Colonic mucosa (tissue), 4 donors: ENCODE measurements around the gene SHB. TPM values are rescaled to one million over a fixed set of nuclear protein-coding genes. Genes with fewer than 3 reads are reported as not detected.

ENCODE experiments used
- DNase-seq: peaks from one replicate; pipeline ENCODE4 v3.0.0-alpha.2; 2020
- H3K27ac ChIP-seq: fragments of 200-600 bp; one replicate; pipeline ENCODE4 v1.8.0; 2021
- H3K27me3 ChIP-seq: fragments of 200-600 bp; one replicate; pipeline ENCODE4 v1.8.0; 2021
- H3K36me3 ChIP-seq: fragments of 200-600 bp; one replicate; pipeline ENCODE4 v1.8.0; 2021
- H3K4me1 ChIP-seq: fragments of 200-600 bp; one replicate; pipeline ENCODE4 v1.8.0; 2021; ENCODE audit warnings: mild to moderate bottlenecking
- H3K4me3 ChIP-seq: fragments of 200-600 bp; one replicate; pipeline ENCODE4 v1.8.0; 2021
- H3K9ac ChIP-seq, 2 donors: one replicate each; pipeline ENCODE4 v1.7.0; 2013; ENCODE audit warnings: control low read depth in 2 of 2, low read depth in 2 of 2, low read length in 2 of 2
- H3K9me3 ChIP-seq: fragments of 200-600 bp; one replicate; pipeline ENCODE4 v1.8.0; 2021
- CTCF ChIP-seq: fragments of 200-600 bp; IDR thresholded peaks from one replicate; pipeline ENCODE4 v1.8.0; 2022; ENCODE audit warnings: antibody characterized with exemption, mild to moderate bottlenecking
- intact Hi-C: fragments of 100-400 bp; cut with DNase I; formaldehyde crosslinking; loops from one replicate; pipeline ENCODE4 v1.14.1; 2022
- total RNA-seq, 2 donors: library from RNA; stranded (reverse); fragmentation: NEBNext Ultra II Directional in 1 of 2; extraction: Animal tissue kit (Norgen Biotek cat#: 25700) in 1 of 2; gene quantifications; one replicate each; pipeline ENCODE4 v1.2.1, GENCODE V29; 2021
- donor health status: healthy.
- donor health status: DM: no; HTN: no; CAD: no.
- donor health status: DM: no; HTN: no; CAD: no.

SHB gene
- total RNA-seq, 2 donors from 2014 or later: 17.4 to 24.0 TPM

DNA sequence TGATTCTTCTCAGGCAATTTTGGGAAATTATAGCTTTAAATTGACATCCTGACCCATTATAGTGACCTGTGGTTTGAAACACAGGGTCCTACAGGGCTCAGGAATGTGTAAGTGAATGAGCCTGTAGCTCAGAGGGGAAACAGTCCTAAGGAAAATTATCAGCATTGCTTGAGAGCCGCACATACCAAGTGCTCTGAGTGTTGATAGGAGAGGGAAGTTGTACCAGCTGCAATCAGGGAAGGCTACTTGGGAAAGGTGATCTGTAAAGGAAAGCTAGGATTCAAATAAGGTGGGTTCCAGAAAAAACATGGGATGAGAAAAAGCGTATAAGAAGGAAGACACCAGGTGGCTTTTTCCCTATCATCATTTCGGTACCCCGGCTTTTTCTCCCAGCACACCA is 160.7 kb downstream of the SHB start:
- TF ChIP-seq CTCF: no peak
- peak; percentile 1 for DNase-seq
- no peak overlapping the region for H3K27ac ChIP-seq
- H3K36me3 ChIP-seq: no peaks in the 10 kb centered on the region
- intact Hi-C loops: loop anchor here (10.0 kb wide), 1 partner anchor 153 kb away; the partner anchor contains the start of gene TRMT10B
- no peaks in the 10 kb centered on the region for H3K9me3 ChIP-seq
- H3K4me3 ChIP-seq: no peak overlapping the region
- H3K4me1 ChIP-seq: no peaks in the 10 kb centered on the region
- H3K9ac ChIP-seq: no peak overlapping the region
- H3K27me3 ChIP-seq: no peaks in the 10 kb centered on the region

DNA sequence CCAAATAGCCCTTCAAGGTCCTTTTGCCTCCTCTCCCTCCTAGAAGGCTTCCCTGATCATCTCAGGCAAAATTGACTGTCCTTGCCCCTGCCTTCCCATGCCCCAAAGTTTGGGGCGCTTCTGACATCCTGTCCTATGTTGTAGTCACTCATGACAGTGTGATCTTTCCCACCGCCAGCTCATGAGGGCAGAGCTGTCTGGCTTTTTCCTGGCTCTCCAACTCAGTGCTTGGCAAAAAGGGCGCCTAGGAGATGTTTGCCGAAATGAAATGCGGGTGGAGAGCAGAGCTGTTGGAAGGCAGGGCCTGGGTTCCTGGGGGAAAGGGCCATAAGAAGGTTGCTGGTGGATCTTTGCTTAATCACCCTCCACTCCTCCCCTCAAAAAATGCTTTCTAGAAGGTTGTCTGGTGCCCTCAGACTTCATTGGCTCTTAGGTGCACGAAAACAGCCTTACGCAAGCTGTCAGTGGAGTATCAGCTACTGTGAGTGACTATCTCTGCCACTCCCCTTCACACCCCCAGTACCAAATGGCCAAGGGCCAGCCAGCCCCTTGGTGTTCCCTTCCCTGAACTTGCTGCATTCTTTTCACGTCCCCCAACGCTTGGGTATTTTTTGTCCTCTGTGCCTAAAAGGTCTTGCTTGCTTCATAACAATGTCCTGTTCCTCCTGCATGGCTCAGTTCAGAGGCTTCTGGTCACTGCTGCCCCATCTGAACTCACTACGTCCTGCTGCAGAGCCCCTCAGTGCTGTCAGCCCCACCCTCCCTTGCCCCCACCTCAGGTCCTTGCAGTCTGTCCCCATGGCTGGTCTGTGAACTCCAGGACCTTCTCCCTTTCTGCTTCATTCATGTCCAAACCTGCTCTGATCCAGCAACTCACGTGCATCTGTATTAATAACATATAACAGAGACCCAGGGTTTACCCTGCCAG is 162.5 kb downstream of the SHB start:
- DNase-seq: no peak
- H3K4me3 ChIP-seq: no peak overlapping the region
- H3K9ac ChIP-seq: no peak overlapping the region
- H3K27ac ChIP-seq: no peak overlapping the region
- no peak for TF ChIP-seq CTCF
- intact Hi-C loops: loop anchor here (10.0 kb wide), 1 partner anchor 152 kb away; the partner anchor contains the start of gene TRMT10B
- H3K36me3 ChIP-seq: no peaks in the 10 kb centered on the region
- H3K9me3 ChIP-seq: no peaks in the 10 kb centered on the region
- peaks cover 6% of the 10 kb centered on the region for H3K4me1 ChIP-seq
- H3K27me3 ChIP-seq: no peaks in the 10 kb centered on the region

- H3K36me3 ChIP-seq: no peaks in the 10 kb centered on the region
- no peaks in the 10 kb centered on the region for H3K9me3 ChIP-seq
- no peak overlapping the region for H3K9ac ChIP-seq
- H3K4me3 ChIP-seq: no peak overlapping the region
- no peak overlapping the region for H3K27ac ChIP-seq
- peaks cover 6% of the 10 kb centered on the region for H3K4me1 ChIP-seq
- no peaks in the 10 kb centered on the region for H3K27me3 ChIP-seq
- intact Hi-C loops: loop anchor here (10.0 kb wide), 1 partner anchor 151 kb away; the partner anchor contains the start of gene TRMT10B
- no peak for TF ChIP-seq CTCF
- DNase-seq: no peak
These were observed 163.3 kb downstream of the SHB start for GRCh38 chr9:37905776-37906175.

DNA sequence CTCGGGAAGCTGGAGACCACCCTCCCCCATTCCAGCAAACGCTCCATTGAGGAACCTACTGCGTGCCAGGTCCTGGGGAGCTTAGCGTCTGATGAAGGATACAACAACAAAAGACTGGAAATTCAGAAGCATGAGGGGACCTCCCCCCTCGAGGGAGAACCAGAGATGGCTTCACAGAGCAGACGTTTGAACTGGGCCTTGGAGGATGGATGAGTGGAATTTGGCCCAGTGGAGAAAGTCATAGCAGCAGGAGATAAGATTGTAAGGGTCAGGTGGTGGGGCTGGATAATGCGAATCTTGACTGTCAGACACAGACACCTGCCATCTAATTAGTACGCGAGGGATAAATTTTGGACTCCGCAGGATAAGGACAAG is 163.9 kb downstream of the SHB start:
- H3K4me1 ChIP-seq: peaks cover 6% of the 10 kb centered on the region
- H3K9ac ChIP-seq: peak overlapping the region in 1 of 2 donors; percentile 85
- H3K27ac ChIP-seq: peak overlapping the region; percentile 95
- DNase-seq: no peak
- no peaks in the 10 kb centered on the region for H3K27me3 ChIP-seq
- no peak for TF ChIP-seq CTCF
- H3K4me3 ChIP-seq: peak overlapping the region; percentile 94
- intact Hi-C loops: loop anchor here (10.0 kb wide), 1 partner anchor 150 kb away; the partner anchor contains the start of gene TRMT10B
- H3K9me3 ChIP-seq: no peaks in the 10 kb centered on the region
- no peaks in the 10 kb centered on the region for H3K36me3 ChIP-seq

DNA sequence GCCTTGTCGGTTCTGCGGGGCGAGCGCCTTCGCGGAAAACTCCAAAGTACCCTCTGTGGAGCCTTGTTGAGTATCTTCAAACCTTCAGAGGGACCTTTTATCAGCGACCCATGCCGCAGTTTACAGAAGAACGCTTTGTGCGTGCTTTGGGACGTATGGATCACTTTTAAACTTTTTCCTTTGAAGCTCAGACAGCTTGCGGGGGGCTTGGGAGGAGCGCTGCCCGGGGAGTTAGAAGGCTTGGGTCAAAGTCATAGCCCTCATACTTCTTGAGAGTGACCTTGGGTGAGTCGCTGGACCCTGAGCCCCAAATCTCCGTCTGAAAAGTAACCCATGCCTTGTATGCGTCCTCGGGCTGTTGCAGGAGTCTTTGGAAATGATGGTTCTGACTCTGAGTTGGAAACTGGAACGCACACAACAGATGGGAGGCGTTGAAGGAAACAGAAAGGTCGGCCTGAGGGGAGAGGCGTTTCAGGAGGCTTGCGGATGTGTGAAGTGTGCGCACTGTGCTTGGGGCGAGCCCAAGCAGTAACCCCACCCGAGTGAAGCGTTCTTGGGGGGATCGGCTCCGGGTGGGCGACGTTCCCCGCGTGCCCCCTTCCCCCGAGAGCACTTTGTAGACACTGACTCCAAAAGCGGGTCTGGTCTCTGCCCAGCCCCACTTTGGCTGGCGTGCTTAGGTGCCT is 164.4 kb downstream of the SHB start:
- Histone ChIP-seq H3K36me3 (no peaks in the 10 kb centered on the region), H3K27me3 (no peaks in the 10 kb centered on the region), H3K4me1 (peaks cover 6% of the 10 kb centered on the region), H3K9ac (peak overlapping the region; percentile 41 to 85), H3K9me3 (no peaks in the 10 kb centered on the region), H3K4me3 (peak overlapping the region; percentile 94), H3K27ac (peak overlapping the region; percentile 95)
- no peak for TF ChIP-seq CTCF
- peak; percentile 34 for DNase-seq
- intact Hi-C loops: loop anchor here (10.0 kb wide), 1 partner anchor 150 kb away; the partner anchor contains the start of gene TRMT10B
